PFSK-1 (cell line): ENCODE results near the gene BAIAP2L1.

ENCODE experiments used
- FOXP2 ChIP-seq: optimal IDR thresholded peaks from 2 replicates; pipeline ENCODE3; 2011; ENCODE audit warnings: borderline replicate concordance, control low read depth, inconsistent platforms; ENCODE audit not compliant: insufficient read depth; ENCODE audit errors: extremely low read length, extremely low read depth
- POLR2AphosphoS5 ChIP-seq: IDR thresholded peaks from 2 replicates; pipeline ENCODE4 v1.6.1; 2012; ENCODE audit warnings: low read depth, mild to moderate bottlenecking, control low read depth, low read length, moderate library complexity
- REST ChIP-seq, 2 experiments: IDR thresholded peaks; 2 replicates each; pipeline versions ENCODE4 v1.6.1 to v1.8.0; 2011 to 2012; ENCODE audit warnings: low read depth in 2 of 2, low read length in 2 of 2, control low read depth in 1 of 2, inconsistent platforms in 1 of 2, mild to moderate bottlenecking in 1 of 2, moderate library complexity in 1 of 2; ENCODE audit not compliant: insufficient read depth in 1 of 2
- SIN3A ChIP-seq: IDR thresholded peaks from 2 replicates; pipeline ENCODE4 v1.6.1; 2012; ENCODE audit warnings: mild to moderate bottlenecking, low read length, moderate library complexity, borderline replicate concordance; ENCODE audit not compliant: insufficient read depth
- TAF1 ChIP-seq: IDR thresholded peaks from 2 replicates; pipeline ENCODE4 v1.6.1; 2012; ENCODE audit warnings: low read length, control low read depth, borderline replicate concordance; ENCODE audit not compliant: insufficient read depth

BAIAP2L1 gene

GRCh38 chr7:98251231-98251600 lies 149.7 kb downstream of the BAIAP2L1 start:
- TF ChIP-seq REST (IDR thresholded peaks at IDR 0.05; ENCODE audit: insufficient read depth in 1 of 2, low read depth in 2 of 2, low read length in 2 of 2) = no peak
- TF ChIP-seq SIN3A = no peak
- no peak for TF ChIP-seq FOXP2
- TF ChIP-seq TAF1 = no peak
- no peak for TF ChIP-seq POLR2AphosphoS5

- no peak for TF ChIP-seq REST (IDR thresholded peaks at IDR 0.05; ENCODE audit: insufficient read depth in 1 of 2, low read depth in 2 of 2, low read length in 2 of 2)
- no peak for TF ChIP-seq SIN3A
- TF ChIP-seq FOXP2 = no peak
- no peak for TF ChIP-seq TAF1
- TF ChIP-seq POLR2AphosphoS5 = no peak
These were observed 150.1 kb downstream of the BAIAP2L1 start for GRCh38 chr7:98250789-98251188.

- TF ChIP-seq TAF1 (no peak), POLR2AphosphoS5 (peak; percentile 37; the same call in 1 of the 2 replicates)
These were observed 151.8 kb downstream of the BAIAP2L1 start for GRCh38 chr7:98249106-98249505.

- TF ChIP-seq REST (IDR thresholded peaks at IDR 0.05; ENCODE audit: insufficient read depth in 1 of 2, low read depth in 2 of 2, low read length in 2 of 2) = no peak
- no peak for TF ChIP-seq POLR2AphosphoS5
- no peak for TF ChIP-seq TAF1
- no peak for TF ChIP-seq SIN3A
- no peak for TF ChIP-seq FOXP2
These were observed 152.7 kb downstream of the BAIAP2L1 start for GRCh38 chr7:98248156-98248555.

GRCh38 chr7:98244871-98245270 lies 156.0 kb downstream of the BAIAP2L1 start:
- TF ChIP-seq REST (IDR thresholded peaks at IDR 0.05; ENCODE audit: insufficient read depth in 1 of 2, low read depth in 2 of 2, low read length in 2 of 2) = no peak
- no peak for TF ChIP-seq FOXP2
- TF ChIP-seq SIN3A = no peak

GRCh38 chr7:98242934-98243333 lies 158.0 kb downstream of the BAIAP2L1 start:
- TF ChIP-seq POLR2AphosphoS5 = no peak
- no peak for TF ChIP-seq SIN3A
- TF ChIP-seq FOXP2 = no peak
- no peak for TF ChIP-seq TAF1
- no peak for TF ChIP-seq REST (IDR thresholded peaks at IDR 0.05; ENCODE audit: insufficient read depth in 1 of 2, low read depth in 2 of 2, low read length in 2 of 2)
